ENCODE results near the gene TKT.

DNA sequence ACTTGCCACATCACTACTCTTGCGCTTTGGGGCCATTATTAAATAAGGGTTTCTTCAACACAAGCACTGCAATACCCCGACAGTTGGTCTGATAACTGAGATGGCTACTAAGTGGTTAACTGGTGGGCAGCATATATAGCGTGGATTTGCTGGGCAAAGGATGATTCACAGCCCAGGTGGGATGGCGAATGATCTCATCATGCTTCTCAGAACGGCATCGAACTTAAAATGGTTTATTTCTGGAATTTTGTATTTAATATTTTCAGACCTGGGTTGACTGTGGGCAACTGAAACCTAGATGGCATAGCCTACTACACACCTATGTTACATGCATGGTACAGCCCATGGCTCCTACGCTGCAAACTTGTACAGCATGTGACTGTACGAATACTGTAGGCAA is 26.8 kb upstream of the TKT start:
- TF ChIP-seq, protein P1, sequence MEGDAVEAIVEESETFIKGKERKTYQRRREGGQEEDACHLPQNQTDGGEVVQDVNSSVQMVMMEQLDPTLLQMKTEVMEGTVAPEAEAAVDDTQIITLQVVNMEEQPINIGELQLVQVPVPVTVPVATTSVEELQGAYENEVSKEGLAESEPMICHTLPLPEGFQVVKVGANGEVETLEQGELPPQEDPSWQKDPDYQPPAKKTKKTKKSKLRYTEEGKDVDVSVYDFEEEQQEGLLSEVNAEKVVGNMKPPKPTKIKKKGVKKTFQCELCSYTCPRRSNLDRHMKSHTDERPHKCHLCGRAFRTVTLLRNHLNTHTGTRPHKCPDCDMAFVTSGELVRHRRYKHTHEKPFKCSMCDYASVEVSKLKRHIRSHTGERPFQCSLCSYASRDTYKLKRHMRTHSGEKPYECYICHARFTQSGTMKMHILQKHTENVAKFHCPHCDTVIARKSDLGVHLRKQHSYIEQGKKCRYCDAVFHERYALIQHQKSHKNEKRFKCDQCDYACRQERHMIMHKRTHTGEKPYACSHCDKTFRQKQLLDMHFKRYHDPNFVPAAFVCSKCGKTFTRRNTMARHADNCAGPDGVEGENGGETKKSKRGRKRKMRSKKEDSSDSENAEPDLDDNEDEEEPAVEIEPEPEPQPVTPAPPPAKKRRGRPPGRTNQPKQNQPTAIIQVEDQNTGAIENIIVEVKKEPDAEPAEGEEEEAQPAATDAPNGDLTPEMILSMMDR (IDR thresholded peaks at IDR 0.05; ENCODE audit: low read depth, low read length): no peak
- TF ChIP-seq POLR2A (IDR thresholded peaks at IDR 0.05; ENCODE audit: extremely low read depth, insufficient read length) (no peak), MYC (IDR thresholded peaks at IDR 0.05; ENCODE audit: low read depth, low read length) (no peak)
- TF ChIP-seq, protein P2, sequence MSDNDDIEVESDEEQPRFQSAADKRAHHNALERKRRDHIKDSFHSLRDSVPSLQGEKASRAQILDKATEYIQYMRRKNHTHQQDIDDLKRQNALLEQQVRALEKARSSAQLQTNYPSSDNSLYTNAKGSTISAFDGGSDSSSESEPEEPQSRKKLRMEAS (IDR thresholded peaks at IDR 0.05; ENCODE audit: low read depth, low read length): no peak
